SU-DHL-6 (cell line): ENCODE results near the gene ZNF227.
"Not testable (repeated sequence)": the region's sequence is repeated elsewhere in the genome, so short reads cannot be mapped to it uniquely, and the experiment has no call there.

Source experiments
- CTCF ChIP-seq: fragments of 200-600 bp; sonication (generic); IDR thresholded peaks from one replicate; pipeline ENCODE4 v1.5.1; 2017; ENCODE audit warnings: antibody characterized with exemption, mild to moderate bottlenecking, low read length, moderate library complexity; ENCODE audit not compliant: insufficient read depth, poor library complexity, severe bottlenecking
- EZH2phosphoT487 ChIP-seq: fragments of 200-600 bp; sonication (generic), shearing (Covaris generic); conservative IDR thresholded peaks from 2 replicates; pipeline ENCODE4 v1.6.1; 2018; ENCODE audit warnings: mild to moderate bottlenecking, antibody characterized with exemption, low read length, moderate library complexity, mixed read lengths

GRCh38 chr19:44219926-44220325 is 7.6 kb downstream of the ZNF227 start:
- not testable (repeated sequence) for TF ChIP-seq CTCF, EZH2phosphoT487
